Ovary (tissue), 1 donor: Measurements from ENCODE around the gene AIF1L.

Experiments used
- EP300 ChIP-seq: sonication (generic); formaldehyde crosslinking; IDR thresholded peaks from one replicate; pipeline ENCODE4 v1.6.1; 2017; ENCODE audit warnings: antibody characterized with exemption
- POLR2A ChIP-seq: fragments of 450-650 bp; IDR thresholded peaks from one replicate; pipeline ENCODE4 v1.6.1; 2017; ENCODE audit warnings: antibody characterized with exemption, mild to moderate bottlenecking, moderate library complexity

DNA sequence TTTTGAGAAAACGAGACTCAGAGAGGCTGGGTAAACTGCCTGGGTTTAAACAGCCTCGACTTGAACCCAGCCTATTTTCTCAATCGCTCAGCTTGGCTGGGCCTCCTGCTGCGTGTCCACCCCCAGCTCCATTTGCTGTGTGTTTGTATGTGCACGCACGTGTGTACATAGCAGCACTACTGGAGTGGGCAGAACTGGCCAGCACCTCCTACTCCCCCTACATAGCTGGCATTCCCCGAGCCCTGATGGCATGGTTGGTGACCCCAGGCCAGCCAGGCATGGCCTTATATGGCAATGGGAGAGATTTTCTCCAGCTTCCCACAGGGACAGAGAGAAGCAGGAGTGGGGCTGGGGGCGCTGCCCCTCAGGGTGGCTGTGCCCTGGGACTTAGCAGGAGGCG lies 4.1 kb downstream of the AIF1L start:
- TF ChIP-seq EP300 (no peak), POLR2A (no peak)
